Upper lobe of right lung (tissue), 1 donor: ENCODE measurements around the gene CPZ. TPM values are rescaled to one million over a fixed set of nuclear protein-coding genes. Genes with fewer than 3 reads are reported as not detected.

ENCODE experiments used
- ATAC-seq: fragments of 200-7000 bp; cut with Tn5 transposase; one replicate; pipeline ENCODE4 v1.9.1; 2020; ENCODE audit warnings: mild to moderate bottlenecking, moderate library complexity
- DNase-seq: peaks from one replicate; pipeline ENCODE4 v3.0.0-alpha.2; 2020
- H3K27ac ChIP-seq: fragments of 200-600 bp; one replicate; pipeline ENCODE4 v1.8.0; 2022
- H3K27me3 ChIP-seq: fragments of 200-600 bp; one replicate; pipeline ENCODE4 v1.8.0; 2022; ENCODE audit warnings: mild to moderate bottlenecking
- H3K36me3 ChIP-seq: fragments of 200-600 bp; one replicate; pipeline ENCODE4 v1.8.0; 2022
- H3K4me1 ChIP-seq: fragments of 200-600 bp; one replicate; pipeline ENCODE4 v1.8.0; 2022
- H3K4me3 ChIP-seq: fragments of 200-600 bp; one replicate; pipeline ENCODE4 v1.8.0; 2022; ENCODE audit warnings: mild to moderate bottlenecking
- H3K9me3 ChIP-seq: fragments of 200-600 bp; one replicate; pipeline ENCODE4 v1.8.0; 2022
- intact Hi-C: fragments of 100-400 bp; cut with DNase I; formaldehyde crosslinking; loops from one replicate; pipeline ENCODE4 v1.11.0; 2022
- total RNA-seq: library from RNA; stranded (reverse); fragmentation: NEBNext Ultra II Directional; extraction: Animal tissue kit (Norgen Biotek cat#: 25700); gene quantifications from one replicate; pipeline ENCODE4 v1.2.1, GENCODE V29; 2021
- TF ChIP-seq, protein P1 (sequence below): fragments of 200-600 bp; IDR thresholded peaks from one replicate; pipeline ENCODE4 v1.8.0; 2022; ENCODE audit warnings: antibody characterized with exemption
- donor health status: DM: no; HTN: yes; CAD: no; lungs with severe emphysema.

CPZ gene
- total RNA-seq, 1 donor from 2014 or later, result 6.7 TPM

DNA sequence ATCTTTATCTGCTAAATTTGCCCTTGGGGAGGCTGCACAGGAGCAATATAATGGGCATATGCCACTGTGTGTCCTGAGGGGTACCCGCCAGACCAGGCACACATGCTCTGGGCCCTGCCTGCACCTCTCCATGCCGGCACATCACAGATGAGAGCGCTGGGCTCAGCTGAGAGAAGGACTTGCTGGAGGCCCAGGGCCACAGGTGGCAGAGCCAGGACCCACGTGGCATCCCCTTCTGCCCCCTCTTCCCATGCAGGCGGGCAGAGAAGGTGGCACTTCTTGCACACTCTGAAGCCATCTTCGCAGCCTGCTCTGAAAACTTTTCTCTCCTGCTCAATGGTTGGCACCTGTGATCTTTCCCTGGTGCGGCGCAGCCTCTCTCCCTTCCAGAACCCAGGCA lies 20.1 kb downstream of the CPZ start:
- DNase-seq (no peak), ATAC-seq (no peak)
- H3K36me3 ChIP-seq, result no peaks in the 10 kb centered on the region
- no peaks in the 10 kb centered on the region for H3K4me1 ChIP-seq
- TF ChIP-seq, protein P1, sequence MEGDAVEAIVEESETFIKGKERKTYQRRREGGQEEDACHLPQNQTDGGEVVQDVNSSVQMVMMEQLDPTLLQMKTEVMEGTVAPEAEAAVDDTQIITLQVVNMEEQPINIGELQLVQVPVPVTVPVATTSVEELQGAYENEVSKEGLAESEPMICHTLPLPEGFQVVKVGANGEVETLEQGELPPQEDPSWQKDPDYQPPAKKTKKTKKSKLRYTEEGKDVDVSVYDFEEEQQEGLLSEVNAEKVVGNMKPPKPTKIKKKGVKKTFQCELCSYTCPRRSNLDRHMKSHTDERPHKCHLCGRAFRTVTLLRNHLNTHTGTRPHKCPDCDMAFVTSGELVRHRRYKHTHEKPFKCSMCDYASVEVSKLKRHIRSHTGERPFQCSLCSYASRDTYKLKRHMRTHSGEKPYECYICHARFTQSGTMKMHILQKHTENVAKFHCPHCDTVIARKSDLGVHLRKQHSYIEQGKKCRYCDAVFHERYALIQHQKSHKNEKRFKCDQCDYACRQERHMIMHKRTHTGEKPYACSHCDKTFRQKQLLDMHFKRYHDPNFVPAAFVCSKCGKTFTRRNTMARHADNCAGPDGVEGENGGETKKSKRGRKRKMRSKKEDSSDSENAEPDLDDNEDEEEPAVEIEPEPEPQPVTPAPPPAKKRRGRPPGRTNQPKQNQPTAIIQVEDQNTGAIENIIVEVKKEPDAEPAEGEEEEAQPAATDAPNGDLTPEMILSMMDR, result no peak
- no peaks in the 10 kb centered on the region for H3K9me3 ChIP-seq
- intact Hi-C loops, result no loop called here
- H3K4me3 ChIP-seq, result no peak overlapping the region
- H3K27ac ChIP-seq, result no peak overlapping the region
- no peaks in the 10 kb centered on the region for H3K27me3 ChIP-seq

DNA sequence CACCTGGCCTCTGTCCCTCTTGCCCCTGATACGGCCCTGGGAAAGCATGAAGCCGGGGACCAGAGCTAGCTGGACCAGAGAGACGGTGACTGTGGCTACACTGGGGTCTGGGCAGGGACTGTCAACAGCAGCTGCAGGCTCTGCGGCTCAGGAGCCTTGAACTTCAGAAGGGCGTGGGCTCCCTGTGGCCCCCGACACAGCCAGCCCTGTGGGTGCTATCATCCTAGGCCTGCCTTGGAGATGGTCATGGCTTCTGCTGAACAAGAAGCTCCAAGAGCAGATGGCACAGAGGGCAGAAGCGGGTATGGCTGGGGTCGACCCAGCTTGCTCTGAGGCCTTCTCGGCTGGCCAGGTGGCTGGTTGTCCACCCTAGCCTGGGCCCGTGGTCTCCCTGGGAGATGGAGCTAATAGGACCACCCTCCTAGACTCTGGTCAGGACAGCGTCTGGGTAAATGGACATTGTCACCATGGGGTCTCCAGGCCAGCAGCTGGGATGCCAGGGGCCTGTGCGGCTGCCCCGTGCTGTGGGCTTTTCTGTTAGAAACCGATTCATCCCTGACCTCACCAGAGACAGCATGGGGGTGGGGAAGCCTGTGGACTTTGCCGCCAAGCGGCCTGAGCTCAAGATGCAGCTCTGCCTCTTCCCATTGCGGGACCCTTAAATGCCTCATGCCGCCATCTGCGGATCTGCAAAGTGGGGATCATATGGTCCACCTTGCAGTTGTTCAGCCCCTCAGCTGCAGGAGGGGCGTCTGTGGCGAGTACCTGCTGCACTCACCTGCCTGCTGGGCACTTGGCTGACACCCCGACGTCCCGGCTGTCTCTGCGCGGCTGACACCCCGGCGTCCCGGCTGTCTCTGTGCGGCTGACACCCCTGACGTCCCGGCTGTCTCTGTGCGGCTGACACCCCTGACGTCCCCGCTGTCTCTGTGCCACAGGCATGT lies 21.1 kb downstream of the CPZ start:
- intact Hi-C loops, result no loop called here
- TF ChIP-seq, protein P1, result no peak

DNA sequence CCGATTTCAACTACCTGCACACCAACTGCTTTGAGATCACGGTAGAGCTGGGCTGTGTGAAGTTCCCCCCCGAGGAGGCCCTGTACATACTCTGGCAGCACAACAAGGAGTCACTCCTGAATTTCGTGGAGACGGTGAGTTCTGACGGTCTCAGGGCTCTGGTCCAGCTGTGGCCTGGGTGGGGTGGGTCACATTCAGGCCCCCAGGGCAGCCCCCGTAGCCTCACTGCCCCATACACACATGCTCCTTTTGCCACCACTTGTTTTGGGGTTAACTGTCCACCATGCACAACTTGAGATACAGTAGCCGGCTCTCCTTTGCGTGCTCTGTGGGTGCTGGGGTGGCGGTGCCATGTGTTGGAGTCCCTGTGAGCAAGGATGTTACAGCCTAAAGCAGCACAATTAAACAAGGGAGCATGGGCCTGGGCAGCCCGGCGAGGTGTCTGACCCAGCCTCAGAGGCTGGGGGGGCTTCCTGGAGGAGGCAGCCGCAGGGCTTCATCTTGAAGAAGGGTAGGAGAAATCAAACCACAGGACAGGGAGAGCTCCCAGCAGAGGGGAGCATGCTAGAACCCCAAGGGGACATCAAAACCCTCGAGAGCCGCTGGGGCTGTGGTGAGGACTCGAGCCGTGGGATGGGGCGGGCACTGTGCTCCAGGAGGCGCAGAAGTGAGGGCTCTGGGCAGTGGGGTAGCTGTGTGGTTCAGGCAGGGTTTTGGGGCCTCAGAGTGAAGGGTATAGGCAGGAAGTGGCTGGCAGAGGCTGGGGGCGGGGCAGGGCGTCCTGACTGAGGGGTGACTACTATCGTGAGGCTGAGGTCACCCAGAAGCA lies 22.0 kb downstream of the CPZ start:
- DNase-seq (no peak), ATAC-seq (no peak)
- H3K27me3 ChIP-seq, result no peaks in the 10 kb centered on the region
- intact Hi-C loops, result no loop called here
- no peaks in the 10 kb centered on the region for H3K9me3 ChIP-seq
- H3K4me1 ChIP-seq, result no peaks in the 10 kb centered on the region
- no peak overlapping the region for H3K27ac ChIP-seq
- H3K4me3 ChIP-seq, result no peak overlapping the region
- TF ChIP-seq, protein P1, result no peak
- H3K36me3 ChIP-seq, result no peaks in the 10 kb centered on the region

More for the DNA sequence above, 21.1 kb downstream of the CPZ start:
- H3K4me1 ChIP-seq, result no peaks in the 10 kb centered on the region
- no peak for DNase-seq
- no peak overlapping the region for H3K4me3 ChIP-seq
- H3K27ac ChIP-seq, result no peak overlapping the region
- no peaks in the 10 kb centered on the region for H3K36me3 ChIP-seq
- no peaks in the 10 kb centered on the region for H3K9me3 ChIP-seq
- no peak for ATAC-seq
- no peaks in the 10 kb centered on the region for H3K27me3 ChIP-seq

DNA sequence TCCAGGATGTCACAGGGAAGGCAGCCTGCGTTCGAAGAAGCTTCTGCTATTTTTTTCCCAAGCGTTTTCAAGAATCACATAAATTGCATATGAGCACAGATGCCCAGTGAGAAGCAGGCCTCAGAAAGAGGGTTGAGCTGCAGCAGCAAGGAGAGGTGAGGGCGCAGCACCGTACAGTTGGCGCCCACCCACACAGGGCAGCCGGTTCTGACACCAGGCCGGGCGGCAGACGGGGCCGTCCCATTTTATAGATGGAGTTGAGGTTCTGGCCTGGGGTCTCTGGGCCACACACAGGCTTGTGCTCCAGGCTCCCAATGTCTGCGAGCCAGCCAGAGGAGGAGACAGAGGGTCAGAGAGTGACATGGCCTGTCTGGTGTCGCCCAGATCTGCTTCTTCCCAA lies 22.8 kb downstream of the CPZ start:
- H3K27me3 ChIP-seq, result no peaks in the 10 kb centered on the region
- ATAC-seq (no peak), DNase-seq (no peak)
- H3K4me1 ChIP-seq, result no peaks in the 10 kb centered on the region
- intact Hi-C loops, result no loop called here
- no peaks in the 10 kb centered on the region for H3K36me3 ChIP-seq
- H3K9me3 ChIP-seq, result no peaks in the 10 kb centered on the region
- H3K4me3 ChIP-seq, result no peak overlapping the region
- no peak overlapping the region for H3K27ac ChIP-seq
- TF ChIP-seq, protein P1, result no peak

DNA sequence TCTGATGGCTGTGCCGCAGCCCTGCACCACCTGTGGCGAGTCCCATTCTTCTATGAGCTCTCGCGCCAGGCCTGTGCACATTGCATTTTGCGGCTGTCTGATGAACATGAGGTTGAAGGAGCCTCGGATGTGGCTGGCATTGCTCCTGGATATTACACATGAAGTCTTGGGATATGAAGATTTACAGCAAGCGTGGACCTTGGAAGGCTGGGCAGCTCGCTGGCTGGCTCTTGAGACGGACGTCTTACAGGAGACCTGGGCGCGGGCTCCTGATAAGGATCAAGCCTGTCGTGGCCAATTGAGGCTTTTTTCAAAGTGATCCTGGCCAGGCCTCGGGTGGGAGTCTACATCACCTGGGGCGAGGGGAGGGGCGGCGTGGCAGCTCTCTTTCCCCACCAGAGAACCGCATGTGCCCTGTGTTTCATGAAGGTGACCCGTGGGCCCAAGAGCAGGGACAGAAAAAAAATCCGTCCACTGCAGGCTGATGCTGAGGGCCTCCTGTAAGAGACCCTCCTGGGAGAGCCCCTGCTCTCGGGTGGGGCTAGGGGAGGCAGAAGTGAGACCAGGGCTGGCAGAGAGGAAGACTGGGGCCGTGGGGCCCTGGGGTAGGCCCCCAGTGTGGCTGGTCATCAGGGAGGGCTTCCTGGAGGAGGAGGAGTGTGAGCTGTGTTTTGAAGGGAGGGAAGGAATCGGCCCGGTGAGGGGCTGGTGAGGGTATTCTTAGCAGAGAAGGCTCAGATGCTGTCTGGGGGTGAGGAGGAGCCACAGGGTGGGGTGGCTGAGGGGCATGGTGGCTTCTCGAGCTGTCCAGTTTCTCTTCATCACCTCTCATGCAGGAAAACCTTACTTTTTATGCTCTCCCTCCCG lies 23.6 kb downstream of the CPZ start:
- ATAC-seq (no peak), DNase-seq (no peak)
- no peak overlapping the region for H3K27ac ChIP-seq
- intact Hi-C loops, result no loop called here
- H3K4me3 ChIP-seq, result no peak overlapping the region
- H3K9me3 ChIP-seq, result no peaks in the 10 kb centered on the region
- no peaks in the 10 kb centered on the region for H3K36me3 ChIP-seq
- no peaks in the 10 kb centered on the region for H3K27me3 ChIP-seq
- no peaks in the 10 kb centered on the region for H3K4me1 ChIP-seq
- TF ChIP-seq, protein P1, result no peak
